Caco-2 (cell line): ENCODE data around the gene MMP26. TPM values are rescaled to one million over a fixed set of nuclear protein-coding genes. Genes with fewer than 3 reads are reported as not detected.

Experiments
- BruUV-seq: library from RNA; stranded (reverse); fragments of 400-500 nt; replicated peaks from 2 replicates; lab custom pipeline; 2021; lab: Mats Ljungman, UMichigan
- CTCF ChIA-PET: fragments of 300-600 bp; sonication (Branson Sonifier 250); formaldehyde crosslinking; loops from one replicate; lab custom pipeline; 2022; ENCODE audit warnings: antibody characterized with exemption; lab: Charles Lee
- POLR2A ChIA-PET: fragments of 300-600 bp; sonication (Branson Sonifier 250); formaldehyde crosslinking; loops from one replicate; lab custom pipeline; 2022; ENCODE audit warnings: antibody characterized with exemption; lab: Charles Lee
- DNase-seq, 2 experiments: peaks; one replicate each; pipeline versions ENCODE4 v3.0.0 to v3.0.0-alpha.2; 2020 to 2022
- H3K27me3 ChIP-seq: replicated peaks from 2 replicates; pipeline ENCODE4 v1.6.0; 2011; ENCODE audit warnings: low read length; ENCODE audit not compliant: control insufficient read depth, insufficient read depth
- H3K36me3 ChIP-seq: 2 replicates; pipeline ENCODE4 v1.5.1; 2011; ENCODE audit warnings: low read length; ENCODE audit not compliant: control insufficient read depth, insufficient read depth
- H3K4me1 ChIP-seq: fragments of 250-450 bp; sonication (Bioruptor Pico); 2 replicates; pipeline ENCODE4 v1.5.1; 2020; ENCODE audit warnings: mild to moderate bottlenecking
- H3K4me3 ChIP-seq: 2 replicates; pipeline ENCODE4 v1.5.1; 2011; ENCODE audit warnings: low read depth, mild to moderate bottlenecking, control low read depth, low read length
- H3K9me3 ChIP-seq: fragments of 250-450 bp; sonication (Bioruptor Pico); 2 replicates; pipeline ENCODE4 v1.5.1; 2020; ENCODE audit warnings: mild to moderate bottlenecking, moderate library complexity
- H3K27ac Mint-ChIP-seq: one replicate; pipeline ENCODE4 v1.8.0; 2022; ENCODE audit warnings: mixed read lengths; ENCODE audit not compliant: unreplicated experiment
- H3K27me3 Mint-ChIP-seq: one replicate; pipeline ENCODE4 v1.8.0; 2022; ENCODE audit warnings: mixed read lengths; ENCODE audit not compliant: insufficient read depth, unreplicated experiment
- H3K36me3 Mint-ChIP-seq: one replicate; pipeline ENCODE4 v1.8.0; 2022; ENCODE audit warnings: mild to moderate bottlenecking, mixed read lengths; ENCODE audit not compliant: insufficient read depth, unreplicated experiment
- H3K4me1 Mint-ChIP-seq: one replicate; pipeline ENCODE4 v1.8.0; 2022; ENCODE audit warnings: low read depth, mixed read lengths; ENCODE audit not compliant: unreplicated experiment
- H3K4me3 Mint-ChIP-seq: one replicate; pipeline ENCODE4 v1.8.0; 2022; ENCODE audit warnings: mild to moderate bottlenecking, moderate library complexity, mixed read lengths; ENCODE audit not compliant: unreplicated experiment
- H3K9me3 Mint-ChIP-seq: one replicate; pipeline ENCODE4 v1.8.0; 2022; ENCODE audit warnings: mixed read lengths; ENCODE audit not compliant: unreplicated experiment
- intact Hi-C: fragments of 100-400 bp; cut with micrococcal nuclease; formaldehyde crosslinking; loops from one replicate; pipeline ENCODE4 v1.10.0; 2022; ENCODE audit not compliant: unreplicated experiment
- total RNA-seq: library from RNA; stranded (reverse); gene quantifications from 2 replicates; pipeline ENCODE4 v1.2.3, GENCODE V29; 2022
- TF ChIP-seq, protein P1 (sequence below), 2 experiments: fragments of 200-600 bp in 1 of 2; IDR thresholded peaks; 1 replicate in 1 of 2; 2 replicates in 1 of 2; pipeline versions ENCODE4 v1.5.1 to v1.8.0; 2011 to 2022; ENCODE audit warnings: antibody characterized with exemption in 1 of 2, control low read depth in 1 of 2, inconsistent platforms in 1 of 2, low read depth in 1 of 2, low read length in 1 of 2, mild to moderate bottlenecking in 1 of 2, moderate library complexity in 1 of 2; ENCODE audit not compliant: insufficient read depth in 1 of 2, severe bottlenecking in 1 of 2, unreplicated experiment in 1 of 2

The MMP26 gene
- total RNA-seq, 1 experiment from 2014 or later: not detected

DNA sequence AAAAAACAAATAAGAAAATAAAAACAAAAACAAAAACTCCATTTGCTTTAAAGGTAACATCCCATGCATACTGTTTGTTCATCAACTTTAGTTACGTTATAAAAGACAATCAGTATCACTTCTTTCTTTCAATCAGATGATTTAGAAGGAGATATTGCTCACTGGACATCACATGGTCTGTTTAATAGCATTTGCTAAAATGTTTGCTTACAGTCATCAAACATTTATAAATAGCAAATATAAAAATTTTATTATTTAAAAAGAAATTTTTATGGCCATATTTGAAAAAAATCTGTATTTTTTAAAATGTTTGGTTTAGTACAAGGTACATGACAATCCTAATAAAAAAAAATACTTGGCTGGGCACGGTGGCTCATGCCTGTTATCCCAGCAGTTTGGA is 22.6 kb downstream of the MMP26 start:
- Histone ChIP-seq H3K36me3 (no peaks in the 10 kb centered on the region), H3K4me1 (no peaks in the 10 kb centered on the region), H3K9me3 (no peaks in the 10 kb centered on the region), H3K4me3 (no peak overlapping the region), H3K27me3 (no peaks in the 10 kb centered on the region)
- DNase-seq: no peak
- ChIA-PET POLR2A (no interaction called here), CTCF (no interaction called here)
- intact Hi-C loops: no loop called here
- Mint-ChIP-seq H3K4me1 (no peaks in the 10 kb centered on the region), H3K9me3 (no peaks in the 10 kb centered on the region), H3K36me3 (no peaks in the 10 kb centered on the region), H3K27ac (no peak overlapping the region), H3K4me3 (no peak overlapping the region), H3K27me3 (no peaks in the 10 kb centered on the region)
- TF ChIP-seq, protein P1, sequence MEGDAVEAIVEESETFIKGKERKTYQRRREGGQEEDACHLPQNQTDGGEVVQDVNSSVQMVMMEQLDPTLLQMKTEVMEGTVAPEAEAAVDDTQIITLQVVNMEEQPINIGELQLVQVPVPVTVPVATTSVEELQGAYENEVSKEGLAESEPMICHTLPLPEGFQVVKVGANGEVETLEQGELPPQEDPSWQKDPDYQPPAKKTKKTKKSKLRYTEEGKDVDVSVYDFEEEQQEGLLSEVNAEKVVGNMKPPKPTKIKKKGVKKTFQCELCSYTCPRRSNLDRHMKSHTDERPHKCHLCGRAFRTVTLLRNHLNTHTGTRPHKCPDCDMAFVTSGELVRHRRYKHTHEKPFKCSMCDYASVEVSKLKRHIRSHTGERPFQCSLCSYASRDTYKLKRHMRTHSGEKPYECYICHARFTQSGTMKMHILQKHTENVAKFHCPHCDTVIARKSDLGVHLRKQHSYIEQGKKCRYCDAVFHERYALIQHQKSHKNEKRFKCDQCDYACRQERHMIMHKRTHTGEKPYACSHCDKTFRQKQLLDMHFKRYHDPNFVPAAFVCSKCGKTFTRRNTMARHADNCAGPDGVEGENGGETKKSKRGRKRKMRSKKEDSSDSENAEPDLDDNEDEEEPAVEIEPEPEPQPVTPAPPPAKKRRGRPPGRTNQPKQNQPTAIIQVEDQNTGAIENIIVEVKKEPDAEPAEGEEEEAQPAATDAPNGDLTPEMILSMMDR (IDR thresholded peaks at IDR 0.05; ENCODE audit: insufficient read depth in 1 of 2, low read depth in 1 of 2, low read length in 1 of 2, severe bottlenecking in 1 of 2, unreplicated experiment in 1 of 2): no peak
- no TSS peak for BruUV-seq

DNA sequence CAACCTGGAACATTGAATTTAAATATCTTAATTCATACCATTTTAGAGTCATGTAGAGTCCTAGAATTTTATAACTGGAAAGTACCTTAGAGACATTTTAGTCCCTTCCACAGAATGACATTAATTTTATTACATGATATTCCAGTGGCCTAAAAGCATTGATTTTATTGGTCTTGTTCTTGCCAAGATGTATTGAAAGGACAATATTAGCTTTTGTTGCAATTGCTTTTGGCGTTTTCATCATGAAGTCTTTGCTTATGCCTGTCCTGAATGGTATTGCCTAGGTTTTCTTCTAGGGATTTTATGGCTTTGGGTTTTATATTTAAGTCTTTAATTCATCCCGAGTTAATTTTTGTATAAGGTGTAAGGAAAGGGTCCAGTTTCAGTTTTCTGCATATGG is 36.2 kb downstream of the MMP26 start:
- no peak overlapping the region for H3K27ac Mint-ChIP-seq
- Histone ChIP-seq H3K9me3 (no peaks in the 10 kb centered on the region), H3K27me3 (no peaks in the 10 kb centered on the region), H3K36me3 (no peaks in the 10 kb centered on the region), H3K4me1 (no peaks in the 10 kb centered on the region), H3K4me3 (no peak overlapping the region)
- TF ChIP-seq, protein P1 (IDR thresholded peaks at IDR 0.05; ENCODE audit: insufficient read depth in 1 of 2, low read depth in 1 of 2, low read length in 1 of 2, severe bottlenecking in 1 of 2, unreplicated experiment in 1 of 2): no peak
- CTCF ChIA-PET: no interaction called here
- no TSS peak for BruUV-seq
- no peaks in the 10 kb centered on the region for H3K4me1 Mint-ChIP-seq
- peaks cover 6% of the 10 kb centered on the region for H3K27me3 Mint-ChIP-seq
- no peaks in the 10 kb centered on the region for H3K36me3 Mint-ChIP-seq
- H3K4me3 Mint-ChIP-seq: no peak overlapping the region
- POLR2A ChIA-PET: no interaction called here
- intact Hi-C loops: no loop called here
- H3K9me3 Mint-ChIP-seq: no peaks in the 10 kb centered on the region
- no peak for DNase-seq

DNA sequence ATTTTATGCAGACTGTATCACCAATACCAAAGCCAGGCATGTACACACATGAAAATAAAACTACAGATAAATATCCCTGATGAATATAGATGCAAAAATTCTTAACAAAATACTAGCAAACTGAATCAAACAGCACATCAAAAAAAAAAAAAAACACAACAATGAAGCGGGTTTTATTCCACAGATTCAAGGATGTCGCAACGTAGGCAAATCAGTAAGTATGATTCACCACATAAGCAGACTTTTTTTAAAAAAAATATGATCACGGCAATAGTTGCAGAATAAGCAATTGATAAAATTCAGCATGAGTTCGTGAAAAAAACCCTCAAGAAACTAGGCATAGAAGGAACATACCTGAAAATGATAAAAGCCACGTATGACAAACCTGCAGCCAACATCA is 43.9 kb downstream of the MMP26 start:
- no peaks in the 10 kb centered on the region for H3K9me3 Mint-ChIP-seq
- no peak for DNase-seq
- TF ChIP-seq, protein P1 (IDR thresholded peaks at IDR 0.05; ENCODE audit: insufficient read depth in 1 of 2, low read depth in 1 of 2, low read length in 1 of 2, severe bottlenecking in 1 of 2, unreplicated experiment in 1 of 2): no peak
- no peaks in the 10 kb centered on the region for H3K36me3 ChIP-seq
- no peaks in the 10 kb centered on the region for H3K36me3 Mint-ChIP-seq
- no peaks in the 10 kb centered on the region for H3K4me1 ChIP-seq
- H3K4me3 Mint-ChIP-seq: no peak overlapping the region
- H3K4me1 Mint-ChIP-seq: no peaks in the 10 kb centered on the region
- H3K27me3 ChIP-seq: no peaks in the 10 kb centered on the region
- H3K4me3 ChIP-seq: no peak overlapping the region
- no peak overlapping the region for H3K27ac Mint-ChIP-seq
- no TSS peak for BruUV-seq
- ChIA-PET CTCF (no interaction called here), POLR2A (no interaction called here)
- intact Hi-C loops: no loop called here
- peaks cover 11% of the 10 kb centered on the region for H3K27me3 Mint-ChIP-seq
- no peaks in the 10 kb centered on the region for H3K9me3 ChIP-seq
